ENCODE data around the gene DDX59. TPM values are rescaled to one million over a fixed set of nuclear protein-coding genes. Genes with fewer than 3 reads are reported as not detected.

DDX59 gene
- total and polyA plus RNA-seq, 4 donors: 17.3 to 32.0 (median 25.2) TPM

DNA sequence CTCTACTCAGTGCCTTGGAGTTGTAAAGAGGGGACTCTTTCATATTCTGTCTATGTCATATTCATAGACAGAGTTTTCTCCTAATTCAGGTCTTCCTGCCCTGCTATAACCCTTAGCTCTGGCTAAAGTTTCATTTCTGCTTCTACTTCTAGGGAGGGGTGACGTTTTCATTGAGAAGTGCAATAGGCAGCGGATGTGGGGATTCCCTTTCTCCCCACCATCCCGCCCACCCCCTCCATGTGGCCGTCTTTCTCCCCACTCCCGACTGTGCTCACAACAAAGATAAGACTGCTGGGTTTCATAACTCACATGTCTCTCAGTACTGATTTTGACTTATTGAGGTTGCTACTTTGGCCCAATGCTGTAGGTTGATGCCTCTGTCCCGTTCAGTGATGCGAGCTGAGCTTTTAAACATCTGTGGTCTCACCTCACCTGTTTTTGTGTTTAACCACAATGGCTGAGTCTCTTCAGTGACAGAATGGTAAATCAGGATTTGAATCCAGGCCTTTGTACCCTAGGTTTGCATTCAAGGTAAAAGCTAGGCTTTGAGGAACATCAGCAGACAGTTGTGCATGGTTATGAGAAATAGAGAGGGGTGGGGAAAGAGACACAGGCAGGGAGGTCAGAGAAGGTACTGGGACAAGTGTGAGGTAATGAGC lies 41.4 kb downstream of the DDX59 start:
- H3K9me3 ChIP-seq (ENCODE audit: control insufficient read depth in 4 of 4, insufficient read depth in 3 of 4, low read length in 3 of 4): no peaks in the 10 kb centered on the region
- no peak overlapping the region for H3K9ac ChIP-seq (ENCODE audit: insufficient read depth in 1 of 2, low read length in 2 of 2)
- no peaks in the 10 kb centered on the region for H3K27me3 ChIP-seq (ENCODE audit: control insufficient read depth in 3 of 3, insufficient read depth in 3 of 3, low read length in 2 of 3)
- no peak for DNase-seq
- H3K27ac ChIP-seq (ENCODE audit: low read depth in 1 of 2, low read length in 1 of 2): no peak overlapping the region
- no peak overlapping the region for H3K4me3 ChIP-seq
- H3K36me3 ChIP-seq (ENCODE audit: control insufficient read depth in 4 of 4, insufficient read depth in 4 of 4, low read length in 4 of 4): no peaks in the 10 kb centered on the region
- no peak for ATAC-seq (ENCODE audit: insufficient read depth, low FRiP score)
- no peak for TF ChIP-seq CTCF (IDR thresholded peaks at IDR 0.05; ENCODE audit: control extremely low read depth, extremely low read depth)
- WGBS, 2 donors: 66 to 74% methylated on average over 7 of the region's 7 CpGs
- peaks cover 0 to 3% (median 1%) of the 10 kb centered on the region in 5 donors for H3K4me1 ChIP-seq (ENCODE audit: control insufficient read depth in 5 of 5, insufficient read depth in 5 of 5, low read length in 5 of 5)

- no peak overlapping the region for H3K27ac ChIP-seq (ENCODE audit: low read depth in 1 of 2, low read length in 1 of 2)
- ATAC-seq (ENCODE audit: insufficient read depth, low FRiP score) (no peak), DNase-seq (no peak)
- TF ChIP-seq CTCF (IDR thresholded peaks at IDR 0.05; ENCODE audit: control extremely low read depth, extremely low read depth): no peak
- H3K9ac ChIP-seq (ENCODE audit: insufficient read depth in 1 of 2, low read length in 2 of 2): no peak overlapping the region
- H3K27me3 ChIP-seq (ENCODE audit: control insufficient read depth in 3 of 3, insufficient read depth in 3 of 3, low read length in 2 of 3): no peaks in the 10 kb centered on the region
- H3K36me3 ChIP-seq (ENCODE audit: control insufficient read depth in 4 of 4, insufficient read depth in 4 of 4, low read length in 4 of 4): no peaks in the 10 kb centered on the region
- WGBS, 2 donors: 82 to 100% methylated on average over 1 of the region's 1 CpG
- H3K9me3 ChIP-seq (ENCODE audit: control insufficient read depth in 4 of 4, insufficient read depth in 3 of 4, low read length in 3 of 4): no peaks in the 10 kb centered on the region
- H3K4me1 ChIP-seq (ENCODE audit: control insufficient read depth in 5 of 5, insufficient read depth in 5 of 5, low read length in 5 of 5): peaks cover 0 to 3% (median 1%) of the 10 kb centered on the region in 5 donors
- H3K4me3 ChIP-seq: no peak overlapping the region
These were observed 42.0 kb downstream of the DDX59 start for GRCh38 chr1:200627575-200628222.

DNA sequence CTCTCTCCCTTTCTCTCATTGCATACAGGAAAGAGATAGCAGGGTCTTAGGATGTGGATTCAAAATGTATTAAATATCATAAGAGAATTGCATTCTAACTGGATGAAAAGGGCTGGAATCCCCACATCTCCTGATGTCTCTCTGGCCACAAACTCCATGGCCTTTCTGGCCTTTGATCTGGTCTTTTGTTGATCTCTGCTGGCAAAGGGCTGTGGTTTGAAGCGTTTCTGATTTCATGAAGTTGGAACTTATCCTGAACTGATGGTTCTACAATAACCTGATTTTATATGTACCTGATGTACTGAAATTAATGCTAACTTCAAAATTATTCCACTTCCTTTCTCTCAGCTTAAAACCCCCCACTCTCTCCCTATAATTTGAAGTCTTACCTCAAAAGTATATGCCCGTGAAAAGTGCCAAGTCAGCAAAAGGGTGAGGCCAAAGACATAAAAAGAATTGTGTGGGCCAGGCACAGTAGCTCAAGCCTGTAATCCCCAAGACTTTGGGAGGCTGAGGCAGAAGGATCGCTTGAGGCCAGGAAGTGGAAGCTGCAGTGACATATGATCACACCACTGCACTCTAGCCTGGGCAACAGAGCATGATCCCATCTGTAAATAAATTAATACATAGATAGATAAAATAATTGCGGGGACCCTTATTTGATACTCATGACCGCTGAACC lies 42.7 kb downstream of the DDX59 start:
- no peak overlapping the region for H3K27ac ChIP-seq (ENCODE audit: low read depth in 1 of 2, low read length in 1 of 2)
- WGBS, 2 donors: 76 to 78% methylated on average over 5 of the region's 5 CpGs

More for the DNA sequence above, 42.7 kb downstream of the DDX59 start:
- ATAC-seq (ENCODE audit: insufficient read depth, low FRiP score) (no peak), DNase-seq (no peak)
- no peak overlapping the region for H3K4me3 ChIP-seq
- no peaks in the 10 kb centered on the region for H3K9me3 ChIP-seq (ENCODE audit: control insufficient read depth in 4 of 4, insufficient read depth in 3 of 4, low read length in 3 of 4)
- H3K9ac ChIP-seq (ENCODE audit: insufficient read depth in 1 of 2, low read length in 2 of 2): no peak overlapping the region
- H3K4me1 ChIP-seq (ENCODE audit: control insufficient read depth in 5 of 5, insufficient read depth in 5 of 5, low read length in 5 of 5): peaks cover 0 to 3% (median 1%) of the 10 kb centered on the region in 5 donors
- no peaks in the 10 kb centered on the region for H3K27me3 ChIP-seq (ENCODE audit: control insufficient read depth in 3 of 3, insufficient read depth in 3 of 3, low read length in 2 of 3)
- no peak for TF ChIP-seq CTCF (IDR thresholded peaks at IDR 0.05; ENCODE audit: control extremely low read depth, extremely low read depth)
- H3K36me3 ChIP-seq (ENCODE audit: control insufficient read depth in 4 of 4, insufficient read depth in 4 of 4, low read length in 4 of 4): no peaks in the 10 kb centered on the region

Measured in lung (tissue), 12 donors.